ENCODE measurements around the gene ZBTB7C.
"Not testable (repeated sequence)": the region's sequence is repeated elsewhere in the genome, so short reads cannot be mapped to it uniquely, and the experiment has no call there.

The ZBTB7C gene

GRCh38 chr18:48408727-48409590 is at the start of gene ZBTB7C:
TSS of gene ZBTB7C (minus strand) at chr18:48409383.
- no peak for ATAC-seq
- peak; percentile 16 for DNase-seq

GRCh38 chr18:48456838-48457237 is 47.7 kb upstream of the ZBTB7C start:
- DNase-seq (no peak), ATAC-seq (no peak)

- ATAC-seq, result peak; percentile 86
- DNase-seq, result peak; percentile 58
These were observed 46.6 kb upstream of the ZBTB7C start for GRCh38 chr18:48455555-48456478.

DNA sequence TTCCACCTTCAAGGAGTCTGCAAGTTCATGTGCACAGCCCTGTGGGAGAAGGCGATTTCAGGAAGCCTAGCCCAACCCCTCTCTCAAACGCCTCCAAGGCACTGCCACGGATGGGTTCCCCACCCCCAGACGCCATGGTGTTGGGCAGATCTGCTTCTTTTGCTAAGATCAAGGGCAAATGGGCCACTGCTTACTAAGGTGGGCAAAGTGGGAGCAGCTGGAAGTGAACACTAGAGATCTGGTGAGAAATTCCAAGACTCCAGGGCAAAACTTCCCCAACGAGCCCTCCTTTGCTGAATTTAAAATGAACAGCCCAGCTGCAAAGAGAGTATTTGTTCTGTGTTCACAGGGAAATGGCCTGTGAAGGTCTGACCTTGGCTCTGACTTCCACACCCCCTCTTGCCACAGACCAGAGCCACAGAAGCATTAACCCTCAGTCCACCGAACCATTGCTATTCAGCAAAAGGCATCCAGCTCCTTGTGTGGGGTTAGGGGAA is 45.1 kb upstream of the ZBTB7C start:
- no peak for ATAC-seq
- DNase-seq, result no peak

DNA sequence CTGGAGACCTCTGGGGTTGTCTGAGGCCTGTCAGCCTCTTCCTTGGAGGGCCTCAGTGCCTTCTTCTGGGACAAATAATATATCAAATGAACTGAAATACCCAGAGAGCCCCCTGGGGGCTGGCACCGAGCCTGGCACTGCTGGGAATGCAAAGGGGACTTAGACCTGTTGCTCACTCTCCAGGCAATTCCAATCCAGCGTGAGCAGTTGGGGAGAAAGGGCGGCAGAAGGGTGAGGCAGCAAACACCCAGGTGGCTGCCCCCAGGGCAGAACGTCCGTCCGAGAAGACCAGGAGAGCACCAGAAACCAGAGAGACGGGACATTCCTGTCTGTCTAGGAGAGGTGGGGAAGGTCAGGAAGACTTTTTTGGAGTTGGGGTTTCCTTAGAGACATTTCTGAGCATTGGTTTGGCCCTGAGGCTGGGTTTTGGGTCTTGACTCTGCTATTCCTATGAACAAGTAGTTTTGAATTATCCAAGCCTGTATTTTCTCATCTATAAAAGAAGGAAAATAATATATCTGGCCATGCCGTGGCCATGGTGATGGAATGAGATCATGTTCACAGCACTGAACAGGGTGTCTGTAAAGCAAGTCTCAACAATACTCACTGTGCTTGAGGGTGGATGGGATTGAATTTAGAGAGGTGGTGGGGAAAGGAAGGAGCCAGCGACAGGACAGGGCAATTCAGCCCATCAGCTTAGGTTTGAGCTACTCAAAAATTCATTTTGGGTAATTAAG is 44.3 kb upstream of the ZBTB7C start:
- ATAC-seq (no peak), DNase-seq (no peak)

DNA sequence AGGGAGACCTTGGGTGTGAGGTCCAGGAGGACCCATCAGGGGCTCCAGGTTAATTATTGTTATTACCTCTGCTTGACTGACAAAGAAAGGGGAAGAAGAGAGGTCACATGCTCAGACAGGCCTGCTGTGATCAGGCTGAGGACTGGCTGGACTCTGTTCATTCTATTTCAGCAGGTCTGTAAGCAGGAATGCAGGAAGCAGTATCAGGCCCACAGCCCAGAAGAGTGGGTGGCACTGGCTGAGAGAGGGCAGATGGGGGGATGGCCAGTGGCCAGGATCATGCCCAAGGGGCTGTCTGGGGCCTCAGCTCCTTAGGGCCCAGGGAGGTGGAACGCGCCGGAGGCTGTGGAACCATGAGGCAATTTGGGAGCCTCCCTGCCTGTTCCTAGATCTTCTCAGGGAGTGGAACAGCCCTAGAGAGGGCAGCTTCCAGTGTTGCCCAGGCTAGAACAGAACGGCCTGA is 43.7 kb upstream of the ZBTB7C start:
- DNase-seq (no peak), ATAC-seq (no peak)

DNA sequence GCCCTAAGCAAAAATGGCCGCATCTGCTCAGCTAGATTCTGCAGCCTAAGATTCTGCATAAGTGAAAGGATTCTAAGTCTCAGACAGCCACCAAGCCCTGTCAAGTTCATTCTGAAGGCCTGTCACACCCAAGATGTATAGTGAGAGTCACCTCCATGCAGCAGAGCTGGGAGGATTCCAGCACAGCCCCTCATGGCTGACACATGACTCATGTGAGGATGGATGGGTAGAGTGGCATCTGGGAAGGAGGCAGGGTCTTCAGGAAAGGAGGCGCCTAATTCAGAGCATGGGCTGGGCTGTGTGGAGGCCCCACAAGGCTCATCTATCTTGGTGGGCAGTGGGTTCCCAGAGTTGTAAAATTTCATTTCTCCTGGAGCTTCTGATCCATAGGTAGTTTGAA is 41.5 kb upstream of the ZBTB7C start:
- ATAC-seq (no peak), DNase-seq (no peak)

DNA sequence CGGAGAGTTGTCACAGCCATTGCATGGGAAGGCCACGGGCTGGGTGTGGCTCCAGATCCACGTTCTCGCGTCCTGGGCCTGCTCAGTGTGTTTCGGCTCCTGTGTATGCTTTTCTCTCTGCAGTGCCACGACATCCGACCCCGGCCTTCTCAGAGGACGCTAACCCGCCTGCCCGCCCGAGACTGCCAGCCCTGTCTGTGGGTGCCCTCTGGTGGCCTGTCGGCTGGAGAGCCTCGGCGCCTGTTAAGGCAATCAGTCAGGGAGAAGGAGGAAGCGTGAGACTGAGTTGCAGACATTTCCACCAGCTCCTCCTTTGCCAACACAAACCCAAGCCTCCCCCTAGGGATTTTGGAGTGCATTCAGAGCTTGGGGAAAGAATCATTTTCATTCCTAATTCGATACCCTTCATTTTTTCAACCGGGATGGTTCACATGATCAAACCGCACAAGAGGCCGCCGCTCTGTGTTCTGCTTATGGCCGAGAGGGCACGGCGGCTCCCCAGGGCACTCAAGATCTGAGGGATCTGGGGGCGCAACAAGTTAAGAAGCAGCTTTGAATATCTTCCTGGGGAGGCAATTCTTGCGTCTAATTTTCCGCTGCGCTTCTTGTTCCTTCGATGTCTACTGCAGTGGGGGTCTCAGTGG is 37.5 kb upstream of the ZBTB7C start:
- peak; percentile 75 for DNase-seq
- peak; percentile 65 for ATAC-seq

GRCh38 chr18:48445540-48445939 is 36.4 kb upstream of the ZBTB7C start:
- peak; percentile 71 for ATAC-seq
- peak; percentile 77 for DNase-seq

DNA sequence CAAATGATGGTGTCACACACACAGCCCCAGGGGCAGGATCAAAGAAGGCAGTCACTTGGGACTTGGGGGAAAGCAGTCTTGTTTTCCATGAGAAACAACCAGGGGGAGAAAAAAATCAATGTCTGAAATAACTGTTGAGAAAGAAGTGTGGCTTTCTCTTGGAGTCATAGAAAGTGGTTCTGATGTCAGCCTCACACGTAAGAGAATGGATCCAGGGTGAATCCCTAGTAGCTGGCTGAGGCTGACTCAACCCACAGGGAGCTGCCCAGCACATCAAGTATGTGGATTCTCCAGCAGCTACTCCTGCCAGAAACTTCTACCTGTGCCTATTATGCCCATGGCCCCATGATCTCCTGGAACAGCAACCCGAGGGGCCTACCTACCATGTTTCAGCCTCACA is 33.6 kb upstream of the ZBTB7C start:
- no peak for DNase-seq
- no peak for ATAC-seq

GRCh38 chr18:48441405-48441881 is 32.3 kb upstream of the ZBTB7C start:
- ATAC-seq (no peak), DNase-seq (no peak)

- ATAC-seq, result no peak
- no peak for DNase-seq
These were observed 31.7 kb upstream of the ZBTB7C start for GRCh38 chr18:48440924-48441323.

DNA sequence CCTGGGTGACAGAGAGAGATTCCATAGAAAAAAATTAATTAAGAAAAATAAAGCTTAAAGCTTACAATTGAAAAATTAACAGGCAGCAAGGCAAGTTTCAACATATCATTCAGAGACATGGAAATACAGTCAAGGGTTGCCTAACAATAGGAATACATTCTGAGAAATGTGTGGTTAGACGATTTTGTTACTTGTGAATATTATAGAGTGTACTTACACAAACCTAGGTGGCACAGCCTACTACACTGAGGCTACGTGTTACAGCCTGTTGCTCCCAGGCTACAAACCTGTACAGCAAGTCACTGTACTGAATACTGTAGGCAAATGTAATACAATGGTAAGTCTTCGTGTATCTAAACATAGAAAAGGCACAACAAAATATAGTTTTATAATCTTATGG is 27.7 kb upstream of the ZBTB7C start:
- DNase-seq (no peak), ATAC-seq (no peak)

- not testable (repeated sequence) for ATAC-seq, DNase-seq
These were observed 25.2 kb upstream of the ZBTB7C start for GRCh38 chr18:48434382-48434781.

DNA sequence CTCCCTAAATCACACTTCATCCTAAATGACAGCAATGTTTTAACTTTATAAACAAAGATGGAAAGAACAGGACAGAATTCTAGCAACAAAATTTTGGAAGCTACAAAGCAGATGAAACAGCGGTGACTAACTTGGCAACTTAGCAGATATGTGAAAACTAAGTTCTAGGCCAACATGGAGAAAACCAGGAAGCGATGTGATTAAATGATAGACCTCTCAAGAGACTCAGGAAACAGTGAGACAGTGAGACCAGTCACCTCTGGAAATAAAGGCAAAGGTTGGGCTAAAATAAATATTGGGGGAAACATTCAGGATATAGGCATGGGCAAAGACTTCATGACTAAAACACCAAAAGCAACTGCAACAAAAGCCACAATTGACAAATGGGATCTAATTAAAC is 24.4 kb upstream of the ZBTB7C start:
- ATAC-seq (no peak), DNase-seq (no peak)

DNA sequence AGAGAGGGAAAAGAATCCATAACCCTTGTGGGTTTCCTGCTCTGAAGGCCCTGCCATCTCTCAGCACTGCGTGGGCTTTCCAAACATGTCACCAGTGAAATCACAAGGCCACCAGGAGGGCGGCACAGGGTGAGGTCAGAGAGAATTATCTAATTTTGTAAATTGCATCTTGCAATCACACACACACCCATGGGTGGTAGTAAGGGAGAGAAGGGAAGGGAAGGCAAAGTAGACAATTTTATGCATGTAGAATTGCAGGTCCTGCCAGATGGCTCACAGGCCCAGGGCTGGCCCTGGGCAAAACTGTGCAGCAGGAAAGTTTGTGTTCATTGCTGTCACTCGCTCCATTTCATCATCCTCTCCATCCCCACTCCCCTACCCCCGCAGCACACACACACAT is 21.0 kb upstream of the ZBTB7C start:
- ATAC-seq (no peak), DNase-seq (no peak)

DNA sequence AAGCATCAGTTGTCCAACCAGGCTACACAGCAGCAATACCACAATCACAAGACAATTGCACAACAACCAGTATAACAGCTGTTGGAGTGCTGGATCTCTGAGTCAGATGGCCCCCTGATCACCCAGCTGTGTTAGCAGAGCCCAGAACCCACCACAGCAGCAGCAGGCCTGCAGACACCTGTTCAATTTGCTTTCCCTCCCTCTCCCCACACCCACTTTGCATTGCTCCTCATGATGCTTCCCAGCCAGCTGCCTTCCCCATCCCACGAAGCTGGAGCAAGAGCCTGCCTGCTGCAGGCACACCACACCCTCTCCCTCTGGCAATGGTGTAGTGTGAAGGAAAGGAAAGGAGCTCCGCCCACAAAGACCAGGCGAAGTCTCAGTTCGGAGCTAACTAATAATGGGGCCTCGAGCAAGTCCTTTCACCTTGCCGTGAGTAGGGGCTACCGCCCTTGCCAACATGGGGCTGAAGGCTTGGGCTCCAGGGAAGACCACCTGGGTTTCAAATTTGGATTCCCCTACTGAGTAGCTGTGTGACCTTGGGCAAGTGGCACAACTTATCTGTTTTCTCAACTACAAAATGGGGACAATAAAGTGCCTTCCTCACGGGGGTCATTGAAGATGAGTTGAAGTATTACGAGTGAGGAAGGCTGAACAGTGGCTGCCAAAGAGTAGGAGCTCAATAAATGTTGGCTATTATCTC is 19.4 kb upstream of the ZBTB7C start:
- no peak for DNase-seq
- no peak for ATAC-seq

DNA sequence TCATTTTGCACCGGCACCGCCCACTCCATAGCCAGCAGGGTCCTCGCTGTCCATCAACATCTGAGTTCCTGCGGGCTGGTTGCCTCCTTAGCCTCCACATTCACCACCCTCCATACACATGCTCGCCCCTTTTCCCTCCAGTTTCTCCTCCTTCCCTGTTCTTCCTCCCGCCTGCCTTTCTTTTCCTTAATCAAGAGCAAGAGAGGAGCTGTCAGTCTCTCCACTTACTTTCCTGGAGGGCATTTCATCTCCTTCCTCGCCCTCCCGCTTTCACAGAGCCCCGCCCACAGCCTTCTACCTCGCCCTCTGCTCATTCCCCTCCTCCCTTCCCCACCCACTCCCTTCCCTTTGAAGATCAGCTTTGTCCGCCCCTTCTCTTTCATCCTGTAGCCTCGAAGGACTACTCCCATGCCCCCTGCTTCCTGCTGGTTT is 13.8 kb upstream of the ZBTB7C start:
- no peak for ATAC-seq
- DNase-seq, result no peak

- ATAC-seq (no peak), DNase-seq (no peak)
These were observed 10.3 kb upstream of the ZBTB7C start for GRCh38 chr18:48419277-48420022.

Data from stimulated activated naive CD8-positive, alpha-beta T cell treated with anti-CD3 and anti-CD28 coated beads, Interleukin-15, Interleukin-2, amounts not matched to agents 100 U/mL and 50 U/mL, for 24 hours (primary cell).